Neural crest cell (in vitro differentiated cells): ENCODE measurements around the gene UCMA. TPM values are rescaled to one million over a fixed set of nuclear protein-coding genes. Genes with fewer than 3 reads are reported as not detected.

ENCODE experiments used
- DNase-seq: peaks from one replicate; pipeline ENCODE4 v3.0.0; 2021; ENCODE audit warnings: low read depth, mixed read lengths, low spot score
- H3K27ac Mint-ChIP-seq: one replicate; pipeline ENCODE4 v1.8.0; 2021; ENCODE audit warnings: mild to moderate bottlenecking, mixed read lengths; ENCODE audit not compliant: unreplicated experiment
- H3K27me3 Mint-ChIP-seq: 2 replicates; pipeline ENCODE4 v1.8.0; 2021; ENCODE audit warnings: low read depth, mild to moderate bottlenecking, mixed read lengths
- H3K36me3 Mint-ChIP-seq: 2 replicates; pipeline ENCODE4 v1.8.0; 2021; ENCODE audit warnings: low read depth, mild to moderate bottlenecking, mixed read lengths
- H3K4me1 Mint-ChIP-seq: 2 replicates; pipeline ENCODE4 v1.8.0; 2021; ENCODE audit warnings: mixed read lengths
- H3K4me3 Mint-ChIP-seq: one replicate; pipeline ENCODE4 v1.8.0; 2021; ENCODE audit warnings: mild to moderate bottlenecking, mixed read lengths
- H3K9me3 Mint-ChIP-seq: 2 replicates; pipeline ENCODE4 v1.8.0; 2021; ENCODE audit warnings: mixed read lengths
- CTCF ChIP-seq: fragments of 200-600 bp; sonication (generic); conservative IDR thresholded peaks from 2 replicates; pipeline ENCODE4 v1.5.0; 2021; ENCODE audit warnings: antibody characterized with exemption, mild to moderate bottlenecking
- total RNA-seq: library from RNA; stranded (reverse); gene quantifications from 2 replicates; pipeline ENCODE4 v1.2.1, GENCODE V29; 2021

UCMA gene
- total RNA-seq, 1 donor from 2014 or later: not detected

GRCh38 chr10:13187135-13187534 is 47.0 kb downstream of the UCMA start:
- no peak for DNase-seq
- no peaks in the 10 kb centered on the region for H3K4me1 Mint-ChIP-seq
- peaks cover 2% of the 10 kb centered on the region for H3K9me3 Mint-ChIP-seq
- no peak overlapping the region for H3K4me3 Mint-ChIP-seq
- peaks cover 33% of the 10 kb centered on the region for H3K36me3 Mint-ChIP-seq
- no peak overlapping the region for H3K27ac Mint-ChIP-seq
- no peaks in the 10 kb centered on the region for H3K27me3 Mint-ChIP-seq
- TF ChIP-seq CTCF: no peak

- peaks cover 33% of the 10 kb centered on the region for H3K36me3 Mint-ChIP-seq
- H3K27me3 Mint-ChIP-seq: no peaks in the 10 kb centered on the region
- no peaks in the 10 kb centered on the region for H3K4me1 Mint-ChIP-seq
These were observed 49.3 kb downstream of the UCMA start for GRCh38 chr10:13184730-13185514.

GRCh38 chr10:13184276-13184675 is 49.9 kb downstream of the UCMA start:
- Mint-ChIP-seq H3K36me3 (peaks cover 33% of the 10 kb centered on the region), H3K4me1 (no peaks in the 10 kb centered on the region), H3K4me3 (no peak overlapping the region)

More at GRCh38 chr10:13184730-13185514, 49.3 kb downstream of the UCMA start:
- peaks cover 2% of the 10 kb centered on the region for H3K9me3 Mint-ChIP-seq
- no peak for TF ChIP-seq CTCF
- no peak for DNase-seq
- no peak overlapping the region for H3K27ac Mint-ChIP-seq
- H3K4me3 Mint-ChIP-seq: no peak overlapping the region

GRCh38 chr10:13183625-13184024 is 50.5 kb downstream of the UCMA start:
- Mint-ChIP-seq H3K4me3 (no peak overlapping the region), H3K9me3 (peaks cover 2% of the 10 kb centered on the region), H3K27me3 (no peaks in the 10 kb centered on the region), H3K27ac (no peak overlapping the region), H3K36me3 (peaks cover 34% of the 10 kb centered on the region), H3K4me1 (no peaks in the 10 kb centered on the region)
- no peak for TF ChIP-seq CTCF
- no peak for DNase-seq

More at GRCh38 chr10:13184276-13184675, 49.9 kb downstream of the UCMA start:
- Mint-ChIP-seq H3K9me3 (peaks cover 2% of the 10 kb centered on the region), H3K27ac (no peak overlapping the region), H3K27me3 (no peaks in the 10 kb centered on the region)
- no peak for DNase-seq
- no peak for TF ChIP-seq CTCF

GRCh38 chr10:13182424-13182823 is 51.8 kb downstream of the UCMA start:
- Mint-ChIP-seq H3K27ac (no peak overlapping the region), H3K27me3 (no peaks in the 10 kb centered on the region), H3K9me3 (peaks cover 2% of the 10 kb centered on the region), H3K36me3 (peaks cover 33% of the 10 kb centered on the region), H3K4me1 (no peaks in the 10 kb centered on the region), H3K4me3 (no peak overlapping the region)
- no peak for DNase-seq
- TF ChIP-seq CTCF: no peak
